ENCODE results near the gene CHD3. TPM values are rescaled to one million over a fixed set of nuclear protein-coding genes. Genes with fewer than 3 reads are reported as not detected.

The CHD3 gene
- polyA plus RNA-seq, 1 of the 3 experiments (the other 2 are of a cell fraction): 56.2 TPM

DNA sequence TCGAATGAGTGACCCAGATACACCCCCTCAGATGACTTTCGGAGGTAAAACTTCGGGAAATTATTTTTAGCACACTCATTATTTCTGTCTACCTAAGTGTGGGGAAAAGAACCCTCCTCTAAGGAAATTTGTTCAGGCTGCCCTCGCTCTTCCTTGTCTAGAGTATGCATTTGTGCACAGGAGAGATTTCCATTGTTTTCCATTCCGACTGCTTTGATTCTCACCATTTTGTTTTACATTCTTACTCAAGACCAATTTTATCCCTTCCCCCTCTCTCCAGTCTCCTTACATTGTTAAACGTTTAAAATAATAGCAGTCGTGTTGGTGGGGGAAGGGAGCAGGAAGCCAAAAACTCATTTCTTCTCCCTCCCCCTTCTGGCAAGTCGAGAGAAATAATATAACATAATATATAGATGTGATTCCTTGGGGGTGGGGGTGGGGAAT is 1.5 kb upstream of the CHD3 start:
- Histone ChIP-seq H3K4me3 (ENCODE audit: low read depth in 2 of 2, low read length in 1 of 2) (peak overlapping the region; percentile 76 to 78), H2AFZ (ENCODE audit: low read depth) (peak overlapping the region; percentile 27; the same call in 1 of the 2 replicates), H3K27ac (ENCODE audit: low read depth in 2 of 2, low read length in 1 of 2) (peak overlapping the region; percentile 96 to 100), H3K4me2 (peak overlapping the region; percentile 99), H3K79me2 (ENCODE audit: insufficient read depth) (peaks cover 44% of the 10 kb centered on the region), H3F3A (replicated peaks; ENCODE audit: insufficient read depth) (peaks cover 29% of the 10 kb centered on the region), H3K9ac (peak overlapping the region; percentile 77), H3K36me3 (replicated peaks in 1 of 2; ENCODE audit: control insufficient read depth in 1 of 2, insufficient read depth in 2 of 2, low read length in 1 of 2) (peaks cover 13 to 21% of the 10 kb centered on the region in 2 experiments), H3K27me3 (ENCODE audit: insufficient read depth) (no peaks in the 10 kb centered on the region), H4K20me1 (ENCODE audit: insufficient read depth) (peaks cover 3% of the 10 kb centered on the region; the same call in 1 of the 2 replicates), H3K9me2 (no peaks in the 10 kb centered on the region), H3K4me1 (ENCODE audit: control insufficient read depth in 1 of 2, insufficient read depth in 2 of 2, low read depth in 1 of 2, low read length in 1 of 2) (peaks cover 37 to 53% of the 10 kb centered on the region in 2 experiments), H3K9me3 (no peaks in the 10 kb centered on the region)
- ChIA-PET POLR2A (no interaction called here), CTCF (interaction anchor here (1.2 to 1.7 kb wide), 2 partner anchors 11 to 52 kb away, joined by 3 to 4 read pairs; no protein-coding TSS in a partner anchor)
- TF ChIP-seq MEF2A (IDR thresholded peaks at IDR 0.05; ENCODE audit: borderline replicate concordance, low read depth) (no peak), RFX5 (IDR thresholded peaks at IDR 0.05; ENCODE audit: low read length) (no peak), RXRA (IDR thresholded peaks at IDR 0.05; ENCODE audit: borderline replicate concordance, low read depth) (no peak), NFIC (IDR thresholded peaks at IDR 0.05; ENCODE audit: borderline replicate concordance) (no peak), GATA2 (CRISPR knock-in tag; IDR thresholded peaks at IDR 0.05) (no peak), TEAD4 (IDR thresholded peaks at IDR 0.05; ENCODE audit: borderline replicate concordance, insufficient read depth) (no peak), CHD2 (IDR thresholded peaks at IDR 0.05; ENCODE audit: low read length, partially characterized antibody) (peak; percentile 90), ELF1 (IDR thresholded peaks at IDR 0.05) (no peak), FOXJ3 (CRISPR knock-in tag; IDR thresholded peaks at IDR 0.05) (no peak), MXI1 (IDR thresholded peaks at IDR 0.05; ENCODE audit: low read depth, low read length) (0 out of 2 replicates have a peak, but pooled peaks have one; percentile 27), RAD21 (IDR thresholded peaks at IDR 0.05; ENCODE audit: low read length) (no peak), FOXM1 (IDR thresholded peaks at IDR 0.05; ENCODE audit: low read depth) (no peak), NRF1 (IDR thresholded peaks at IDR 0.05; ENCODE audit: low read depth, low read length) (no peak), TCF12 (IDR thresholded peaks at IDR 0.05) (peak; percentile 65)
- TF ChIP-seq, protein P1, sequence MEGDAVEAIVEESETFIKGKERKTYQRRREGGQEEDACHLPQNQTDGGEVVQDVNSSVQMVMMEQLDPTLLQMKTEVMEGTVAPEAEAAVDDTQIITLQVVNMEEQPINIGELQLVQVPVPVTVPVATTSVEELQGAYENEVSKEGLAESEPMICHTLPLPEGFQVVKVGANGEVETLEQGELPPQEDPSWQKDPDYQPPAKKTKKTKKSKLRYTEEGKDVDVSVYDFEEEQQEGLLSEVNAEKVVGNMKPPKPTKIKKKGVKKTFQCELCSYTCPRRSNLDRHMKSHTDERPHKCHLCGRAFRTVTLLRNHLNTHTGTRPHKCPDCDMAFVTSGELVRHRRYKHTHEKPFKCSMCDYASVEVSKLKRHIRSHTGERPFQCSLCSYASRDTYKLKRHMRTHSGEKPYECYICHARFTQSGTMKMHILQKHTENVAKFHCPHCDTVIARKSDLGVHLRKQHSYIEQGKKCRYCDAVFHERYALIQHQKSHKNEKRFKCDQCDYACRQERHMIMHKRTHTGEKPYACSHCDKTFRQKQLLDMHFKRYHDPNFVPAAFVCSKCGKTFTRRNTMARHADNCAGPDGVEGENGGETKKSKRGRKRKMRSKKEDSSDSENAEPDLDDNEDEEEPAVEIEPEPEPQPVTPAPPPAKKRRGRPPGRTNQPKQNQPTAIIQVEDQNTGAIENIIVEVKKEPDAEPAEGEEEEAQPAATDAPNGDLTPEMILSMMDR (IDR thresholded peaks at IDR 0.05): no peak
- TF ChIP-seq, protein P2, sequence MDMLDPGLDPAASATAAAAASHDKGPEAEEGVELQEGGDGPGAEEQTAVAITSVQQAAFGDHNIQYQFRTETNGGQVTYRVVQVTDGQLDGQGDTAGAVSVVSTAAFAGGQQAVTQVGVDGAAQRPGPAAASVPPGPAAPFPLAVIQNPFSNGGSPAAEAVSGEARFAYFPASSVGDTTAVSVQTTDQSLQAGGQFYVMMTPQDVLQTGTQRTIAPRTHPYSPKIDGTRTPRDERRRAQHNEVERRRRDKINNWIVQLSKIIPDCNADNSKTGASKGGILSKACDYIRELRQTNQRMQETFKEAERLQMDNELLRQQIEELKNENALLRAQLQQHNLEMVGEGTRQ (IDR thresholded peaks at IDR 0.05; ENCODE audit: borderline replicate concordance, low read depth, low read length): no peak
- TF ChIP-seq, protein P3, sequence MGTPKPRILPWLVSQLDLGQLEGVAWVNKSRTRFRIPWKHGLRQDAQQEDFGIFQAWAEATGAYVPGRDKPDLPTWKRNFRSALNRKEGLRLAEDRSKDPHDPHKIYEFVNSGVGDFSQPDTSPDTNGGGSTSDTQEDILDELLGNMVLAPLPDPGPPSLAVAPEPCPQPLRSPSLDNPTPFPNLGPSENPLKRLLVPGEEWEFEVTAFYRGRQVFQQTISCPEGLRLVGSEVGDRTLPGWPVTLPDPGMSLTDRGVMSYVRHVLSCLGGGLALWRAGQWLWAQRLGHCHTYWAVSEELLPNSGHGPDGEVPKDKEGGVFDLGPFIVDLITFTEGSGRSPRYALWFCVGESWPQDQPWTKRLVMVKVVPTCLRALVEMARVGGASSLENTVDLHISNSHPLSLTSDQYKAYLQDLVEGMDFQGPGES (IDR thresholded peaks at IDR 0.05; ENCODE audit: low read depth, low read length): no peak
- TF ChIP-seq, protein P4, sequence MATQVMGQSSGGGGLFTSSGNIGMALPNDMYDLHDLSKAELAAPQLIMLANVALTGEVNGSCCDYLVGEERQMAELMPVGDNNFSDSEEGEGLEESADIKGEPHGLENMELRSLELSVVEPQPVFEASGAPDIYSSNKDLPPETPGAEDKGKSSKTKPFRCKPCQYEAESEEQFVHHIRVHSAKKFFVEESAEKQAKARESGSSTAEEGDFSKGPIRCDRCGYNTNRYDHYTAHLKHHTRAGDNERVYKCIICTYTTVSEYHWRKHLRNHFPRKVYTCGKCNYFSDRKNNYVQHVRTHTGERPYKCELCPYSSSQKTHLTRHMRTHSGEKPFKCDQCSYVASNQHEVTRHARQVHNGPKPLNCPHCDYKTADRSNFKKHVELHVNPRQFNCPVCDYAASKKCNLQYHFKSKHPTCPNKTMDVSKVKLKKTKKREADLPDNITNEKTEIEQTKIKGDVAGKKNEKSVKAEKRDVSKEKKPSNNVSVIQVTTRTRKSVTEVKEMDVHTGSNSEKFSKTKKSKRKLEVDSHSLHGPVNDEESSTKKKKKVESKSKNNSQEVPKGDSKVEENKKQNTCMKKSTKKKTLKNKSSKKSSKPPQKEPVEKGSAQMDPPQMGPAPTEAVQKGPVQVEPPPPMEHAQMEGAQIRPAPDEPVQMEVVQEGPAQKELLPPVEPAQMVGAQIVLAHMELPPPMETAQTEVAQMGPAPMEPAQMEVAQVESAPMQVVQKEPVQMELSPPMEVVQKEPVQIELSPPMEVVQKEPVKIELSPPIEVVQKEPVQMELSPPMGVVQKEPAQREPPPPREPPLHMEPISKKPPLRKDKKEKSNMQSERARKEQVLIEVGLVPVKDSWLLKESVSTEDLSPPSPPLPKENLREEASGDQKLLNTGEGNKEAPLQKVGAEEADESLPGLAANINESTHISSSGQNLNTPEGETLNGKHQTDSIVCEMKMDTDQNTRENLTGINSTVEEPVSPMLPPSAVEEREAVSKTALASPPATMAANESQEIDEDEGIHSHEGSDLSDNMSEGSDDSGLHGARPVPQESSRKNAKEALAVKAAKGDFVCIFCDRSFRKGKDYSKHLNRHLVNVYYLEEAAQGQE (IDR thresholded peaks at IDR 0.05; ENCODE audit: low read depth, low read length): no peak
- TF ChIP-seq, protein P5, sequence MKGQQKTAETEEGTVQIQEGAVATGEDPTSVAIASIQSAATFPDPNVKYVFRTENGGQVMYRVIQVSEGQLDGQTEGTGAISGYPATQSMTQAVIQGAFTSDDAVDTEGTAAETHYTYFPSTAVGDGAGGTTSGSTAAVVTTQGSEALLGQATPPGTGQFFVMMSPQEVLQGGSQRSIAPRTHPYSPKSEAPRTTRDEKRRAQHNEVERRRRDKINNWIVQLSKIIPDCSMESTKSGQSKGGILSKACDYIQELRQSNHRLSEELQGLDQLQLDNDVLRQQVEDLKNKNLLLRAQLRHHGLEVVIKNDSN (IDR thresholded peaks at IDR 0.05; ENCODE audit: borderline replicate concordance, low read depth): no peak
- TF ChIP-seq, protein P6, sequence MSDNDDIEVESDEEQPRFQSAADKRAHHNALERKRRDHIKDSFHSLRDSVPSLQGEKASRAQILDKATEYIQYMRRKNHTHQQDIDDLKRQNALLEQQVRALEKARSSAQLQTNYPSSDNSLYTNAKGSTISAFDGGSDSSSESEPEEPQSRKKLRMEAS (IDR thresholded peaks at IDR 0.05; ENCODE audit: low read depth): no peak
- 2% methylated on average over 8 of the region's 8 CpGs for WGBS (ENCODE audit: low lambda C conversion rate)
- DNase-seq: no peak

Measured in SK-N-SH (cell line).